K562 (cell line): ENCODE measurements around the gene MAZ. TPM values are rescaled to one million over a fixed set of nuclear protein-coding genes. Genes with fewer than 3 reads are reported as not detected.

Experiments used
- CREM ChIP-seq: IDR thresholded peaks from 2 replicates; pipeline ENCODE4 v1.6.1; 2014; ENCODE audit warnings: antibody characterized with exemption, low read depth
- GTF2F1 ChIP-seq: IDR thresholded peaks from 2 replicates; pipeline ENCODE4 v1.6.1; 2011; ENCODE audit warnings: low read depth, low read length, improper control_type of control experiment
- HCFC1 ChIP-seq: IDR thresholded peaks from 2 replicates; pipeline ENCODE4 v1.6.1; 2012; ENCODE audit warnings: low read depth, low read length, improper control_type of control experiment
- HLTF ChIP-seq: fragments of 450-650 bp; IDR thresholded peaks from 2 replicates; pipeline ENCODE4 v1.6.1; 2016
- KLF13 ChIP-seq: fragments of 450-650 bp; IDR thresholded peaks from 2 replicates; pipeline ENCODE4 v1.6.1; 2016; ENCODE audit warnings: missing genetic modification characterization, low read depth, mild to moderate bottlenecking, missing compliant biosample characterization, moderate library complexity, borderline replicate concordance
- PHB2 ChIP-seq: fragments of 450-650 bp; IDR thresholded peaks from 2 replicates; pipeline ENCODE4 v1.6.1; 2017; ENCODE audit warnings: low read depth
- PHTF2 ChIP-seq: fragments of 250-450 bp; sonication (Bioruptor Pico); IDR thresholded peaks from 2 replicates; pipeline ENCODE4 v1.5.0; 2021; ENCODE audit warnings: mild to moderate bottlenecking
- PTBP1 ChIP-seq: fragments of 200-400 bp; formaldehyde crosslinking; IDR thresholded peaks from 2 replicates; pipeline ENCODE4 v1.6.1; 2017; ENCODE audit warnings: low read depth, low read length
- PYGO2 ChIP-seq: fragments of 450-650 bp; IDR thresholded peaks from 2 replicates; pipeline ENCODE4 v1.6.1; 2016; ENCODE audit warnings: mild to moderate bottlenecking, missing genetic modification characterization, moderate library complexity, missing compliant biosample characterization
- SAP30 ChIP-seq: fragments of 200-600 bp; sonication (generic); IDR thresholded peaks from 2 replicates; pipeline ENCODE4 v1.6.1; 2012; ENCODE audit warnings: borderline replicate concordance, low read depth, mild to moderate bottlenecking, moderate library complexity, low read length, control low read depth, inconsistent platforms; ENCODE audit not compliant: insufficient read depth, poor library complexity, severe bottlenecking
- STAT5B ChIP-seq: fragments of 250-450 bp; sonication (Bioruptor Pico); IDR thresholded peaks from 2 replicates; pipeline ENCODE4 v1.8.0; 2021; ENCODE audit warnings: mild to moderate bottlenecking, inconsistent platforms
- TAF1 ChIP-seq: IDR thresholded peaks from 2 replicates; pipeline ENCODE4 v1.6.1; 2011; ENCODE audit warnings: mild to moderate bottlenecking, low read length, moderate library complexity; ENCODE audit not compliant: insufficient read depth, control insufficient read depth, severe bottlenecking; ENCODE audit errors: extremely low read depth
- ZBTB8A ChIP-seq: fragments of 450-650 bp; IDR thresholded peaks from 2 replicates; pipeline ENCODE4 v1.6.1; 2018; ENCODE audit warnings: mild to moderate bottlenecking, moderate library complexity; ENCODE audit not compliant: partially characterized antibody
- ZNF12 ChIP-seq: sonication (generic); formaldehyde crosslinking; IDR thresholded peaks from 2 replicates; pipeline ENCODE4 v1.4.0; 2020; ENCODE audit warnings: mild to moderate bottlenecking, missing genetic modification reagents
- ZNF174 ChIP-seq: fragments of 250-450 bp; sonication (Bioruptor Pico); IDR thresholded peaks from 2 replicates; pipeline ENCODE4 v1.4.0; 2020; ENCODE audit warnings: mild to moderate bottlenecking
- polyA plus RNA-seq, 8 experiments: library from polyadenylated mRNA; depleted of rRNA in 4 of 8; stranded (reverse) in 5 of 8; unstranded in 3 of 8; fragments of >200 nt; fragmentation: Nextera tagmentation in 2 of 8; fragmentation: Illumina TruSeq in 1 of 8; extraction: Ambion mirVana in 2 of 8; extraction: Trizol in 1 of 8; gene quantifications; 2 replicates each; pipeline versions ENCODE4 v1.2.1 to v1.2.3, GENCODE V29; 2011 to 2014; ENCODE audit warnings: inconsistent platforms in 1 of 8, missing spikeins in 1 of 8
- total RNA-seq, 7 experiments: library from RNA; depleted of rRNA in 6 of 7; stranded (reverse); fragments of >200 nt in 6 of 7; fragmentation: Illumina TruSeq in 2 of 7; extraction: Trizol in 2 of 7; gene quantifications; 2 replicates each; pipeline versions ENCODE4 v1.2.1 to v1.2.3, GENCODE V29; 2011 to 2021; ENCODE audit warnings: low replicate concordance in 1 of 7
- TF ChIP-seq, protein P1 (sequence below): IDR thresholded peaks from 3 replicates; pipeline ENCODE4 v1.6.1; 2011; ENCODE audit warnings: borderline replicate concordance, mild to moderate bottlenecking, moderate library complexity; ENCODE audit not compliant: insufficient read length; ENCODE audit errors: extremely low read depth
- TF ChIP-seq, protein P2 (sequence below): fragments of 250-450 bp; sonication (Bioruptor Pico); IDR thresholded peaks from 2 replicates; pipeline ENCODE4 v1.5.0; 2022; ENCODE audit warnings: mild to moderate bottlenecking
- TF ChIP-seq, protein P3 (sequence below): sonication (generic); formaldehyde crosslinking; IDR thresholded peaks from 2 replicates; pipeline ENCODE4 v1.9.0; 2022; ENCODE audit warnings: mild to moderate bottlenecking, missing genetic modification reagents
- TF ChIP-seq, protein P4 (sequence below): fragments of 450-650 bp; IDR thresholded peaks from 2 replicates; pipeline ENCODE4 v1.6.1; 2016
- TF ChIP-seq, protein P5 (sequence below): sonication (generic); formaldehyde crosslinking; IDR thresholded peaks from 2 replicates; pipeline ENCODE4 v1.8.1; 2022; ENCODE audit warnings: missing genetic modification reagents

MAZ gene
- total and polyA plus RNA-seq, 9 of the 15 experiments (the other 6 are each of a cell fraction or from before 2014, with no cell fraction given) = 45.4 to 532 (median 250) TPM

DNA sequence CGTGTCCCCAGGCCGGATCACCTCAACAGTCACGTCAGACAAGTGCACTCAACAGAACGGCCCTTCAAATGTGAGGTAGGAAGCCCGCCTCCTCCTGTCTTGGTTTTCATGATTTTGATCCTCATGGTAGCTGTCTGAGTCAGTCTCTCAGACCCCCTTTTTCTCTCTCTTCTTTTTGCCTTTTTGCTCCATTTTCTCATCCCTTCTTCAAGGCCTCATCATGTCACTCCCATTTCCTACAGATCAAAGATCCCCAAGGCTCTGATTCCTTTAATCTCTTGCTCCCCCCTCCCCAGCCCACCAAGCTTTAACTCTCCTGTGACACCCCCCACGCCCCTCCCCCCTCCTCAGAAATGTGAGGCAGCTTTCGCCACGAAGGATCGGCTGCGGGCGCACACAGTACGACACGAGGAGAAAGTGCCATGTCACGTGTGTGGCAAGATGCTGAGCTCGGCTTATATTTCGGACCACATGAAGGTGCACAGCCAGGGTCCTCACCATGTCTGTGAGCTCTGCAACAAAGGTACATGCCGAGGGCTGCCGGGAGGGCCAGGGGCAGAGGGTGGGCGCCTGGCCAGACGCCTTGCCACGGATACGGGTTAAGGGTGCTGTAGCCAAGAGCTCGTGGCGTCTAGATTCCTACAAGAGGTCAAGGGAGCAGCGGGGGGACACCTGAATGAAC lies 2.0 kb downstream of the MAZ start (continued):
- TF ChIP-seq PHTF2 (CRISPR knock-in tag) (no peak), ZNF174 (no peak), TAF1 (no peak), ZBTB8A (no peak), GTF2F1 (no peak), HLTF (no peak), ZNF12 (CRISPR knock-in tag) (no peak), CREM (no peak), PYGO2 (tag) (no peak), PTBP1 (no peak), STAT5B (no peak), KLF13 (tag) (no peak), SAP30 (no peak), PHB2 (no peak), HCFC1 (no peak)
- TF ChIP-seq, protein P1, sequence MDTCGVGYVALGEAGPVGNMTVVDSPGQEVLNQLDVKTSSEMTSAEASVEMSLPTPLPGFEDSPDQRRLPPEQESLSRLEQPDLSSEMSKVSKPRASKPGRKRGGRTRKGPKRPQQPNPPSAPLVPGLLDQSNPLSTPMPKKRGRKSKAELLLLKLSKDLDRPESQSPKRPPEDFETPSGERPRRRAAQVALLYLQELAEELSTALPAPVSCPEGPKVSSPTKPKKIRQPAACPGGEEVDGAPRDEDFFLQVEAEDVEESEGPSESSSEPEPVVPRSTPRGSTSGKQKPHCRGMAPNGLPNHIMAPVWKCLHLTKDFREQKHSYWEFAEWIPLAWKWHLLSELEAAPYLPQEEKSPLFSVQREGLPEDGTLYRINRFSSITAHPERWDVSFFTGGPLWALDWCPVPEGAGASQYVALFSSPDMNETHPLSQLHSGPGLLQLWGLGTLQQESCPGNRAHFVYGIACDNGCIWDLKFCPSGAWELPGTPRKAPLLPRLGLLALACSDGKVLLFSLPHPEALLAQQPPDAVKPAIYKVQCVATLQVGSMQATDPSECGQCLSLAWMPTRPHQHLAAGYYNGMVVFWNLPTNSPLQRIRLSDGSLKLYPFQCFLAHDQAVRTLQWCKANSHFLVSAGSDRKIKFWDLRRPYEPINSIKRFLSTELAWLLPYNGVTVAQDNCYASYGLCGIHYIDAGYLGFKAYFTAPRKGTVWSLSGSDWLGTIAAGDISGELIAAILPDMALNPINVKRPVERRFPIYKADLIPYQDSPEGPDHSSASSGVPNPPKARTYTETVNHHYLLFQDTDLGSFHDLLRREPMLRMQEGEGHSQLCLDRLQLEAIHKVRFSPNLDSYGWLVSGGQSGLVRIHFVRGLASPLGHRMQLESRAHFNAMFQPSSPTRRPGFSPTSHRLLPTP = no peak
- TF ChIP-seq, protein P2, sequence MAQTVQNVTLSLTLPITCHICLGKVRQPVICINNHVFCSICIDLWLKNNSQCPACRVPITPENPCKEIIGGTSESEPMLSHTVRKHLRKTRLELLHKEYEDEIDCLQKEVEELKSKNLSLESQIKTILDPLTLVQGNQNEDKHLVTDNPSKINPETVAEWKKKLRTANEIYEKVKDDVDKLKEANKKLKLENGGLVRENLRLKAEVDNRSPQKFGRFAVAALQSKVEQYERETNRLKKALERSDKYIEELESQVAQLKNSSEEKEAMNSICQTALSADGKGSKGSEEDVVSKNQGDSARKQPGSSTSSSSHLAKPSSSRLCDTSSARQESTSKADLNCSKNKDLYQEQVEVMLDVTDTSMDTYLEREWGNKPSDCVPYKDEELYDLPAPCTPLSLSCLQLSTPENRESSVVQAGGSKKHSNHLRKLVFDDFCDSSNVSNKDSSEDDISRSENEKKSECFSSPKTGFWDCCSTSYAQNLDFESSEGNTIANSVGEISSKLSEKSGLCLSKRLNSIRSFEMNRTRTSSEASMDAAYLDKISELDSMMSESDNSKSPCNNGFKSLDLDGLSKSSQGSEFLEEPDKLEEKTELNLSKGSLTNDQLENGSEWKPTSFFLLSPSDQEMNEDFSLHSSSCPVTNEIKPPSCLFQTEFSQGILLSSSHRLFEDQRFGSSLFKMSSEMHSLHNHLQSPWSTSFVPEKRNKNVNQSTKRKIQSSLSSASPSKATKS (CRISPR knock-in tag) = no peak
- TF ChIP-seq, protein P3, sequence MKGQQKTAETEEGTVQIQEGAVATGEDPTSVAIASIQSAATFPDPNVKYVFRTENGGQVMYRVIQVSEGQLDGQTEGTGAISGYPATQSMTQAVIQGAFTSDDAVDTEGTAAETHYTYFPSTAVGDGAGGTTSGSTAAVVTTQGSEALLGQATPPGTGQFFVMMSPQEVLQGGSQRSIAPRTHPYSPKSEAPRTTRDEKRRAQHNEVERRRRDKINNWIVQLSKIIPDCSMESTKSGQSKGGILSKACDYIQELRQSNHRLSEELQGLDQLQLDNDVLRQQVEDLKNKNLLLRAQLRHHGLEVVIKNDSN = peak; percentile 59
- TF ChIP-seq, protein P4, sequence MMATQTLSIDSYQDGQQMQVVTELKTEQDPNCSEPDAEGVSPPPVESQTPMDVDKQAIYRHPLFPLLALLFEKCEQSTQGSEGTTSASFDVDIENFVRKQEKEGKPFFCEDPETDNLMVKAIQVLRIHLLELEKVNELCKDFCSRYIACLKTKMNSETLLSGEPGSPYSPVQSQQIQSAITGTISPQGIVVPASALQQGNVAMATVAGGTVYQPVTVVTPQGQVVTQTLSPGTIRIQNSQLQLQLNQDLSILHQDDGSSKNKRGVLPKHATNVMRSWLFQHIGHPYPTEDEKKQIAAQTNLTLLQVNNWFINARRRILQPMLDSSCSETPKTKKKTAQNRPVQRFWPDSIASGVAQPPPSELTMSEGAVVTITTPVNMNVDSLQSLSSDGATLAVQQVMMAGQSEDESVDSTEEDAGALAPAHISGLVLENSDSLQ = no peak
- TF ChIP-seq, protein P5, sequence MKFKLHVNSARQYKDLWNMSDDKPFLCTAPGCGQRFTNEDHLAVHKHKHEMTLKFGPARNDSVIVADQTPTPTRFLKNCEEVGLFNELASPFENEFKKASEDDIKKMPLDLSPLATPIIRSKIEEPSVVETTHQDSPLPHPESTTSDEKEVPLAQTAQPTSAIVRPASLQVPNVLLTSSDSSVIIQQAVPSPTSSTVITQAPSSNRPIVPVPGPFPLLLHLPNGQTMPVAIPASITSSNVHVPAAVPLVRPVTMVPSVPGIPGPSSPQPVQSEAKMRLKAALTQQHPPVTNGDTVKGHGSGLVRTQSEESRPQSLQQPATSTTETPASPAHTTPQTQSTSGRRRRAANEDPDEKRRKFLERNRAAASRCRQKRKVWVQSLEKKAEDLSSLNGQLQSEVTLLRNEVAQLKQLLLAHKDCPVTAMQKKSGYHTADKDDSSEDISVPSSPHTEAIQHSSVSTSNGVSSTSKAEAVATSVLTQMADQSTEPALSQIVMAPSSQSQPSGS (CRISPR knock-in tag) = no peak
